HG02840 (cell line): ENCODE measurements around the gene MISP.

Experiments
- ATAC-seq: cut with Tn5 transposase; IDR thresholded peaks from one replicate; pipeline ENCODE4 v1.9.1; 2021; ENCODE audit warnings: mild to moderate bottlenecking, moderate library complexity, moderate number of reproducible peaks; ENCODE audit not compliant: unreplicated experiment, low FRiP score

Gene MISP

DNA sequence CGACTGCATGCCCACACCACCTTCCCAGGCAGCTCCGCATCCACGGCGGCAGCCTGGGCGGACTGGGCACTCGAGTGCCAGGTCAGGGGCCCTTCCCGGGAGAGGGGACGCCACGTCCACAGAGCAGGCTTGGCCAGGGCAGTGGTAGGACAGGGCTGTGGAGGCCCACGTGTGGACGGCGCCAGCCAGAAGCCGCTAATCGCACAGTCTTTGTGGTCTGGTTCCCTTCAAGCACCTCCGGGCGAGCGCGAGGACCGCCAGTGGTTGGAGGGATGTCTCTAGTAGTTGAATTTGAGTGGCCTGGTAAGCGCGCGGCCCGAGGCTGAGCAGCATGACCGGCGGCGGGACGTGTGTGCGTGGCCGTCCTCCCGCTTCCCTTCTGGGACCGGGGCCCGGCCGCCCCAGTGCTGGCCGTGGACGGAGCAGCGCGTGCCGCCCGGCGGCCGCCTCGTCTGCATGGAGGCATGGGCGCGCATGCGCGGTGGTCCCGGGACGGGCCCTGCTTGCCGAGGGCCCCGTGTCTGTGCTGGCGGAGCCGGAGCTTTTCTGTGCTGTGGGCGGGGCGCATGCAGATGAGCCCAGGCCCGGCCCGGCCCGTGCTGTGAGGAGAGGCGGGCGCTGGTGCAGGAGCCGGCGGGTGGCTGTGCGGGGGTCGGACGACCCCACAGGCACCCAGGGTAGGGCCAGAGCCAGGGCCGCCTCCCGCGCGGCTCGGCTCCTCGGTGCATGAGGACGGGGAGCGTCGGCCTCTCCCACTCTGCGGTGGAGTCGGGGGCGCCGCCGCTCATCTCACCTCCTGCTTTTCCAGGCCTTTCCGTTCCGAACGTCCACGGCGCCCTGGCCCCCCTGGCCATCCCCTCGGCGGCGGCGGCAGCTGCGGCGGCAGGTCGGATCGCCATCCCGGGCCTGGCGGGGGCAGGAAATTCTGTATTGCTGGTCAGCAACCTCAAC is 55.0 kb downstream of the MISP start:
- ATAC-seq: no peak

- no peak for ATAC-seq
Observed at GRCh38 chr19:806815-807421, 56.0 kb downstream of the MISP start.

- ATAC-seq: no peak
Observed at GRCh38 chr19:807627-808422, 56.9 kb downstream of the MISP start.

GRCh38 chr19:808423-808775 is 57.5 kb downstream of the MISP start:
- no peak for ATAC-seq

DNA sequence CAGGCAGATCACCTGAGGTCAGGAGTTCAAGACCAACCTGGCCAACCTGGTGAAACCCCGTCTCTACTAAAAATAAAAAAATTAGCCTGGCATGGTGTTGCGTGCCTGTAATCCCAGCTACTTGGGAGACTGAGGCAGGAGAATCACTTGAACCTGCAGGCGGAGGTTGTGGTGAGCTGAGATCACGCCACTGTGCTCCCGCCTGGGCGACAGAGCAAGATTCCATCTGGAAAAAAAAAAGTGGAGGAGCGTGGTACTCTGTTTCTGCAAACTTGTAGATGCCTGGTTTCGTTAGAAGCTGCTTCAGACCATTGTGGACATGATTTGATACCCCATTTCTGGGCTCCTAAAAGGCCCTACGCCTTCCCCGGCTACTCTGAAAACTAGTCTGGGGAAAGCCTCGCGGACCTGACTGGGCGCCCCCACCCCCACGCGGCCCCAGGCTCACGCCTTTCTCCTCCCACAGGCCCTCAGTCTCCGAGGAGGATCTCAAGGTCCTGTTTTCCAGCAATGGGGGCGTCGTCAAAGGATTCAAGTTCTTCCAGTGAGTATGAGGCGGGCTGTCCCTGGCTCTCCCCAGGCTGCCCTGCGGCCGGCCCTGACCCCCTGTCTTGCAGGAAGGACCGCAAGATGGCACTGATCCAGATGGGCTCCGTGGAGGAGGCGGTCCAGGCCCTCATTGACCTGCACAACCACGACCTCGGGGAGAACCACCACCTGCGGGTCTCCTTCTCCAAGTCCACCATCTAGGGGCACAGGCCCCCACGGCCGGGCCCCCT is 59.4 kb downstream of the MISP start:
- no peak for ATAC-seq

GRCh38 chr19:810883-811489 is 60.1 kb downstream of the MISP start:
- no peak for ATAC-seq

DNA sequence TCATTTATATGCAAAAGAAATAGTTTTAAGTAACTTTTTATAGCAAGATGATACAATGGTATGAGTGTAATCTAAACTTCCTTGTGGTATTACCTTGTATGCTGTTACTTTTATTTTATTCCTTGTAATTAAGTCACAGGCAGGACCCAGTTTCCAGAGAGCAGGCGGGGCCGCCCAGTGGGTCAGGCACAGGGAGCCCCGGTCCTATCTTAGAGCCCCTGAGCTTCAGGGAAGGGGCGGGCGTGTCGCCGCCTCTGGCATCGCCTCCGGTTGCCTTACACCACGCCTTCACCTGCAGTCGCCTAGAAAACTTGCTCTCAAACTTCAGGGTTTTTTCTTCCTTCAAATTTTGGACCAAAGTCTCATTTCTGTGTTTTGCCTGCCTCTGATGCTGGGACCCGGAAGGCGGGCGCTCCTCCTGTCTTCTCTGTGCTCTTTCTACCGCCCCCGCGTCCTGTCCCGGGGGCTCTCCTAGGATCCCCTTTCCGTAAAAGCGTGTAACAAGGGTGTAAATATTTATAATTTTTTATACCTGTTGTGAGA is 60.7 kb downstream of the MISP start:
- no peak for ATAC-seq

GRCh38 chr19:812049-812746 is 61.3 kb downstream of the MISP start:
- no peak for ATAC-seq

DNA sequence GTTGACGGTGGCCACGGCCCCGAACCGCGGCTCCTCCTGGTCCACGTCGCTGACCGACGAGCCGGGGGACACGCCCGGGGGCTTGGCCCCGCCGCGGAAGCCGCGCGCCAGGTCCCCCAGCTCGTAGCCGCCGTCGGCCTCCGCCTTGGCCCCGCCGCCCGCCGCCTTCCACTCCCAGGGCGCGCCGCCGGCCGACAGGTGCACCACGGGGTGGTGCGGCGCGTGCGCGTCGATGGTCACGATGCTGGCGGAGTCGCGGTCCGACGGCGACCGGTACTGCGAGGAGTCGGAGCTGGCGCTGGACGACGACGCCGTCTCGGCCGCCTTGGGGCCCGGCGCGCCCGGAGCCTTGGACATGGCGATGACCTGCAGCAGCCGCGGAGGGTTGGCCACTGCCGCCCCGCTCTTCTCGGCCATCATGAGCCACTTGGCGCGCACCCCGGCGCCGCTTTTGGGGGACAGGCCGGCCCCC is 61.9 kb downstream of the MISP start:
- ATAC-seq: no peak

DNA sequence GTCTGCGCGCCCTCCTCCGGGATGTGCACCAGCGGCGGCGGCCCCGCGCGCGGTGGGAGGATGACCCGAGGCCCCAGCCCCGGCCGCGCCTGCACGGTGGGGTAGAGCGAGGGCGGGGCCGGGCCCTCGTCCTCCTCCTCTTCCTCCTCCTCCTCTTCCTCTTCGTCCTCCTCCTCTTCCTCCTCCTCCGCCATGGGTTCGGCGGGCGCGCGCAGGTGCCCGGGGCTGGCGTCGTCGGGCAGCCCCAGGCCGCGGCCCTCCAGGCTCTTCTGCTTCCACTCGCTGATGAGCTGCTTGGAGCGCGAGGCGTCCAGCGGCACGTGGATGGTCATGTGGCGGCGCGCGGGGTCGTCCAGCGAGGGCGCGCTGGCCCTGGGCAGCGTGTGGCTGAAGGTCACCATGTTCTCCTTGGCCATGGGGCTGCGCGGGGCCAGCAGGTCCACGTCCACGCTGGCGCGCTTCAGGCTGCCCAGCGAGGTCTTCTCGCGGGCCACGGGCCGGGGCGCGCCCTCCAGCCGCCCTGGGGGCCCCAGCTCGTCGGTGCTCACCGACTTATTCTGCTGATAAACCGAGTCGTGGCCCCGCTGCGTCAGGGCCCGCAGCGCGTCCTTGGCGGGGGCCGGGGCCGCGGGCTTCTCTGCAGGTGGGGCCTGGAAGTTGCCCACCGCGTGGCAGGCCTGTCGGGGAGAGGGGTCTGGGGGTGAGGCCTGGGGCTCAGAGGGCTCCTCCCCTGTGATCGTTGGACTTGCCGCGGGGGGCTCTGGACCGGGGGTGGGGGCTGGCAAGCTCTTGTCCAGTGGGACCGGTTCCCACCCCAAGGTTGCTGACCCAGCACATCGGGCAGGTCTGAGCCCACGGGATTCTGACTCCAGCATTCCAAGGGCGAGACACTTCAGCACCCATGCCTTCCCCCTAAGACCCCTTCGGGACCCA is 62.6 kb downstream of the MISP start:
- no peak for ATAC-seq
